HEK293 (cell line): Measurements from ENCODE around the gene EPHX1.

Source experiments
- CTCF ChIA-PET: fragments of 350-600 bp; formaldehyde crosslinking; extraction: SDS; loops from one replicate; lab custom pipeline; 2021; ENCODE audit warnings: antibody characterized with exemption; lab: Yijun Ruan, JAX
- POLR2A ChIA-PET: fragments of 300-600 bp; formaldehyde crosslinking; extraction: SDS; loops from one replicate; lab custom pipeline; 2020; ENCODE audit warnings: antibody characterized with exemption, inconsistent platforms; lab: Yijun Ruan, JAX
- H3K27ac ChIP-seq: fragments of 200-500 bp; sonication (Bioruptor generic); 2 replicates; pipeline ENCODE4 v1.5.1; 2014; ENCODE audit warnings: low read depth, low read length, control low read depth, inconsistent platforms; ENCODE audit errors: extremely low read depth
- H3K36me3 ChIP-seq, 2 experiments: fragments of 200-500 bp in 1 of 2; sonication (Bioruptor generic) in 1 of 2; 1 replicate in 1 of 2; 2 replicates in 1 of 2; pipeline ENCODE4 v1.5.1; 2014 to 2017; ENCODE audit warnings: inconsistent platforms in 2 of 2, low read length in 2 of 2; ENCODE audit not compliant: control insufficient read depth in 2 of 2, insufficient read depth in 1 of 2
- H3K4me1 ChIP-seq: fragments of 200-500 bp; sonication (Bioruptor generic); 2 replicates; pipeline ENCODE4 v1.5.1; 2014; ENCODE audit warnings: mild to moderate bottlenecking, low read length, inconsistent platforms; ENCODE audit not compliant: control insufficient read depth, insufficient read depth
- H3K4me3 ChIP-seq: 2 replicates; pipeline ENCODE4 v1.5.1; 2011; ENCODE audit warnings: low read depth, mild to moderate bottlenecking, control low read depth, low read length, moderate library complexity
- H3K9me3 ChIP-seq: fragments of 200-500 bp; sonication (Bioruptor generic); 2 replicates; pipeline ENCODE4 v1.5.1; 2014; ENCODE audit warnings: low read depth, low read length, inconsistent platforms; ENCODE audit not compliant: control insufficient read depth, insufficient read depth
- BCL11A ChIP-seq: fragments of 450-650 bp; formaldehyde crosslinking; IDR thresholded peaks from 2 replicates; pipeline ENCODE4 v1.5.1; 2016; ENCODE audit warnings: low read depth, missing biosample characterization, missing genetic modification characterization
- GFI1B ChIP-seq: fragments of 450-650 bp; formaldehyde crosslinking; IDR thresholded peaks from 2 replicates; pipeline ENCODE4 v1.5.1; 2016; ENCODE audit warnings: missing biosample characterization, missing genetic modification characterization
- KLF16 ChIP-seq: fragments of 450-650 bp; formaldehyde crosslinking; IDR thresholded peaks from 2 replicates; pipeline ENCODE4 v1.5.1; 2017; ENCODE audit warnings: missing biosample characterization, missing genetic modification characterization
- SCRT2 ChIP-seq: fragments of 450-650 bp; formaldehyde crosslinking; IDR thresholded peaks from 2 replicates; pipeline ENCODE4 v1.5.1; 2016; ENCODE audit warnings: missing biosample characterization, missing genetic modification characterization
- WT1 ChIP-seq: fragments of 450-650 bp; formaldehyde crosslinking; IDR thresholded peaks from 2 replicates; pipeline ENCODE4 v1.5.1; 2016; ENCODE audit warnings: missing biosample characterization, missing genetic modification characterization
- ZBTB20 ChIP-seq: fragments of 450-650 bp; formaldehyde crosslinking; IDR thresholded peaks from 2 replicates; pipeline ENCODE4 v1.5.1; 2016; ENCODE audit warnings: missing biosample characterization, missing genetic modification characterization
- ZFHX2 ChIP-seq: fragments of 450-650 bp; formaldehyde crosslinking; conservative IDR thresholded peaks from 2 replicates; pipeline ENCODE4 v1.5.1; 2016; ENCODE audit warnings: missing biosample characterization, missing genetic modification characterization
- ZNF16 ChIP-seq: fragments of 450-650 bp; formaldehyde crosslinking; IDR thresholded peaks from 2 replicates; pipeline ENCODE4 v1.5.1; 2016; ENCODE audit warnings: low read depth, missing biosample characterization, missing genetic modification characterization
- ZNF169 ChIP-seq: fragments of 450-650 bp; formaldehyde crosslinking; IDR thresholded peaks from 2 replicates; pipeline ENCODE4 v1.5.1; 2016; ENCODE audit warnings: missing biosample characterization, missing genetic modification characterization
- ZNF223 ChIP-seq: fragments of 450-650 bp; formaldehyde crosslinking; IDR thresholded peaks from 2 replicates; pipeline ENCODE4 v1.5.1; 2016; ENCODE audit warnings: missing biosample characterization, missing genetic modification characterization
- ZNF266 ChIP-seq: fragments of 450-650 bp; formaldehyde crosslinking; IDR thresholded peaks from 2 replicates; pipeline ENCODE4 v1.5.1; 2016; ENCODE audit warnings: missing biosample characterization, missing genetic modification characterization, low read depth
- ZNF311 ChIP-seq: fragments of 450-650 bp; formaldehyde crosslinking; IDR thresholded peaks from 2 replicates; pipeline ENCODE4 v1.5.1; 2017; ENCODE audit warnings: missing biosample characterization, missing genetic modification characterization, borderline replicate concordance
- ZNF37A ChIP-seq: fragments of 450-650 bp; IDR thresholded peaks from 2 replicates; pipeline ENCODE4 v1.5.1; 2018; ENCODE audit warnings: missing biosample characterization, missing genetic modification characterization
- ZNF423 ChIP-seq: fragments of 450-650 bp; formaldehyde crosslinking; IDR thresholded peaks from 2 replicates; pipeline ENCODE4 v1.5.1; 2016; ENCODE audit warnings: missing biosample characterization, missing genetic modification characterization
- ZNF433 ChIP-seq: fragments of 450-650 bp; formaldehyde crosslinking; IDR thresholded peaks from 2 replicates; pipeline ENCODE4 v1.5.1; 2016; ENCODE audit warnings: missing biosample characterization, missing genetic modification characterization, low read depth
- ZNF514 ChIP-seq: fragments of 450-650 bp; formaldehyde crosslinking; IDR thresholded peaks from 2 replicates; pipeline ENCODE4 v1.5.1; 2016; ENCODE audit warnings: missing biosample characterization, missing genetic modification characterization
- ZNF610 ChIP-seq: fragments of 450-650 bp; formaldehyde crosslinking; IDR thresholded peaks from 2 replicates; pipeline ENCODE4 v1.5.1; 2016; ENCODE audit warnings: missing biosample characterization, missing genetic modification characterization, borderline replicate concordance
- ZNF621 ChIP-seq: fragments of 450-650 bp; formaldehyde crosslinking; IDR thresholded peaks from 2 replicates; pipeline ENCODE4 v1.5.1; 2017; ENCODE audit warnings: missing biosample characterization, missing genetic modification characterization
- ZNF791 ChIP-seq: fragments of 450-650 bp; formaldehyde crosslinking; IDR thresholded peaks from 2 replicates; pipeline ENCODE4 v1.5.1; 2016; ENCODE audit warnings: missing biosample characterization, missing genetic modification characterization
- ZSCAN16 ChIP-seq: fragments of 450-650 bp; formaldehyde crosslinking; IDR thresholded peaks from 2 replicates; pipeline ENCODE4 v1.5.1; 2016; ENCODE audit warnings: missing biosample characterization, missing genetic modification characterization
- ZSCAN23 ChIP-seq: fragments of 450-650 bp; formaldehyde crosslinking; IDR thresholded peaks from 2 replicates; pipeline ENCODE4 v1.5.1; 2016; ENCODE audit warnings: missing biosample characterization, missing genetic modification characterization
- ZXDB ChIP-seq: fragments of 450-650 bp; formaldehyde crosslinking; IDR thresholded peaks from 2 replicates; pipeline ENCODE4 v1.5.1; 2016; ENCODE audit warnings: missing biosample characterization, missing genetic modification characterization
- TF ChIP-seq, protein P1 (sequence below): fragments of 450-650 bp; formaldehyde crosslinking; IDR thresholded peaks from 2 replicates; pipeline ENCODE4 v1.5.1; 2016; ENCODE audit warnings: missing biosample characterization, missing genetic modification characterization
- TF ChIP-seq, protein P2 (sequence below): fragments of 450-650 bp; formaldehyde crosslinking; IDR thresholded peaks from 2 replicates; pipeline ENCODE4 v1.5.1; 2016; ENCODE audit warnings: missing biosample characterization, missing genetic modification characterization
- TF ChIP-seq, protein P3 (sequence below): fragments of 450-650 bp; formaldehyde crosslinking; conservative IDR thresholded peaks from 2 replicates; pipeline ENCODE4 v1.5.1; 2016; ENCODE audit warnings: low read depth, missing biosample characterization, missing genetic modification characterization
- TF ChIP-seq, protein P4 (sequence below): fragments of 450-650 bp; formaldehyde crosslinking; IDR thresholded peaks from 2 replicates; pipeline ENCODE4 v1.5.1; 2016; ENCODE audit warnings: missing biosample characterization, missing genetic modification characterization

Gene EPHX1

DNA sequence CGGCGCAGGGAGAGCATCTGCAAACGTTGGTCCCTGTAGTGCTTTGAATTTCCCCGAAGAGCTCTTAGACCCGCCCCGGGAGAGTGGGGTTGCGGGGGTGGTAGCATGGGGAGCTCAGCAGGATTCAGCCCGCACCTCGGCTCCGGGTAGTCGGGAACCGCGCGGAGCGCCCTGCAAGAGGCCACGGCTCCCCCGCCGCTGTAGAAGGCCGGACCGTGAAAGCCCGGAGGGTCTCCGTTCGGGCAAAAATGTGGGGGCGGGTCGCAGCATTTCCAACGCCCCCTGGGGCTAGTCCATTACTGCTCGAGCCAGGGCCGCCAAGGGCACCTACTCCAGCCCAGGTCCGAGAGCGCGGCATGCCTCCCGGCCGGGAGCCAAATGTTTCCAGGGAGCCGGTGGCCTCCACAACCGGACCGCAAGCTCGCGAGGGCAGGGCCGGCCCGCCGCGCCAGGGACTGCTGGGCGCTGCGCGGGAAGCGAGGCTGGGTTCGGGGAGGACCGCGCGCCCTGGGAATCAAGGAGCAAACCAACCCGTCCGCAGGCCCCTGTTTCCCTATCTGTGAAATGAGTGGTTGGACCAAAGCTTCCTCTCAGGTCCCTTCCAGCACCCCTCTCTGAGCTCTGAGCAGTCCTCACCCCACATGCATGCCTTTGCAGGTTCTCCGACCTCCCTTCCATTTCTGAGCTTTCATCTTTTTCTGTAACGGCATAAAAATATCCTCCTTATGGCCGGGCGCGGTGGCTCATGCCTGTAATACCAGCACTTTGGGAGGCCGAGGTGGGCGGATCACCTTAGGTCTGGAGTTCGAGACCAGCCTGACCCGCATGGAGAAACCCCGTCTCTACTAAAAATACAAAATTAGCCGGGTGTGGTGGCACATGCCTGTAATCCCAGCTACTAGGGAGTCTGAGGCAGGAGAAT, 73.0 kb downstream of the EPHX1 start:
- H3K9me3 ChIP-seq: no peaks in the 10 kb centered on the region
- peaks cover 0 to 4% of the 10 kb centered on the region in 2 experiments; a peak in 1 of 3 replicates for H3K36me3 ChIP-seq
- no peaks in the 10 kb centered on the region; the same call in 1 of the 2 replicates for H3K4me1 ChIP-seq
- POLR2A ChIA-PET: interaction anchor here (0.6 to 3.6 kb wide), 27 partner anchors 9 to 230 kb away, joined by 3 to 31 read pairs (median 7); partner anchors contain the start of genes ENAH, EPHX1, H3-3A and PYCR2
- peak overlapping the region; percentile 76 for H3K27ac ChIP-seq
- CTCF ChIA-PET: interaction anchor here (0.6 to 2.4 kb wide), 22 partner anchors 11 to 408 kb away, joined by 3 to 13 read pairs (median 4); no protein-coding TSS in a partner anchor
- H3K4me3 ChIP-seq: peak overlapping the region; percentile 86
- TF ChIP-seq ZNF223 (tag by site-specific recombination) (0 out of 2 replicates have a peak, but pooled peaks have one; percentile 9), ZSCAN16 (tag by site-specific recombination) (no peak), ZSCAN23 (0 out of 2 replicates have a peak, but pooled peaks have one; percentile 56), ZNF423 (tag by site-specific recombination) (0 out of 2 replicates have a peak, but pooled peaks have one; percentile 44), ZXDB (tag by site-specific recombination) (peak; percentile 17; the same call in 1 of the 2 replicates), ZFHX2 (tag by site-specific recombination) (peak; percentile 69), ZNF266 (tag by site-specific recombination) (no peak), ZNF37A (peak; percentile 76), ZNF621 (tag by site-specific recombination) (no peak), ZNF791 (tag by site-specific recombination) (no peak), ZNF16 (tag by site-specific recombination) (no peak), ZBTB20 (peak; percentile 81), KLF16 (tag by site-specific recombination) (peak; percentile 53; the same call in 1 of the 2 replicates), ZNF311 (tag by site-specific recombination) (no peak), GFI1B (tag by site-specific recombination) (no peak), ZNF433 (tag by site-specific recombination) (0 out of 2 replicates have a peak, but pooled peaks have one; percentile 3), SCRT2 (tag by site-specific recombination) (no peak), ZNF514 (tag by site-specific recombination) (no peak), ZNF610 (tag by site-specific recombination) (0 out of 2 replicates have a peak, but pooled peaks have one; percentile 43), BCL11A (tag by site-specific recombination) (peak; percentile 28; the same call in 1 of the 2 replicates), ZNF169 (tag by site-specific recombination) (no peak), WT1 (tag by site-specific recombination) (peak; percentile 11; the same call in 1 of the 2 replicates)
- TF ChIP-seq, protein P1, sequence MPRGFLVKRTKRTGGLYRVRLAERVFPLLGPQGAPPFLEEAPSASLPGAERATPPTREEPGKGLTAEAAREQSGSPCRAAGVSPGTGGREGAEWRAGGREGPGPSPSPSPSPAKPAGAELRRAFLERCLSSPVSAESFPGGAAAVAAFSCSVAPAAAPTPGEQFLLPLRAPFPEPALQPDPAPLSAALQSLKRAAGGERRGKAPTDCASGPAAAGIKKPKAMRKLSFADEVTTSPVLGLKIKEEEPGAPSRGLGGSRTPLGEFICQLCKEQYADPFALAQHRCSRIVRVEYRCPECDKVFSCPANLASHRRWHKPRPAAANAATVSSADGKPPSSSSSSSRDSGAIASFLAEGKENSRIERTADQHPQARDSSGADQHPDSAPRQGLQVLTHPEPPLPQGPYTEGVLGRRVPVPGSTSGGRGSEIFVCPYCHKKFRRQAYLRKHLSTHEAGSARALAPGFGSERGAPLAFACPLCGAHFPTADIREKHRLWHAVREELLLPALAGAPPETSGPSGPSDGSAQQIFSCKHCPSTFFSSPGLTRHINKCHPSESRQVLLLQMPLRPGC: no peak
- TF ChIP-seq, protein P2, sequence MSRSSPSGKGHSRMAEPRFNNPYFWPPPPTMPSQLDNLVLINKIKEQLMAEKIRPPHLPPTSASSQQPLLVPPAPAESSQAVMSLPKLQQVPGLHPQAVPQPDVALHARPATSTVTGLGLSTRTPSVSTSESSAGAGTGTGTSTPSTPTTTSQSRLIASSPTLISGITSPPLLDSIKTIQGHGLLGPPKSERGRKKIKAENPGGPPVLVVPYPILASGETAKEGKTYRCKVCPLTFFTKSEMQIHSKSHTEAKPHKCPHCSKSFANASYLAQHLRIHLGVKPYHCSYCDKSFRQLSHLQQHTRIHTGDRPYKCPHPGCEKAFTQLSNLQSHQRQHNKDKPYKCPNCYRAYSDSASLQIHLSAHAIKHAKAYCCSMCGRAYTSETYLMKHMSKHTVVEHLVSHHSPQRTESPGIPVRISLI (tag by site-specific recombination): no peak
- TF ChIP-seq, protein P3, sequence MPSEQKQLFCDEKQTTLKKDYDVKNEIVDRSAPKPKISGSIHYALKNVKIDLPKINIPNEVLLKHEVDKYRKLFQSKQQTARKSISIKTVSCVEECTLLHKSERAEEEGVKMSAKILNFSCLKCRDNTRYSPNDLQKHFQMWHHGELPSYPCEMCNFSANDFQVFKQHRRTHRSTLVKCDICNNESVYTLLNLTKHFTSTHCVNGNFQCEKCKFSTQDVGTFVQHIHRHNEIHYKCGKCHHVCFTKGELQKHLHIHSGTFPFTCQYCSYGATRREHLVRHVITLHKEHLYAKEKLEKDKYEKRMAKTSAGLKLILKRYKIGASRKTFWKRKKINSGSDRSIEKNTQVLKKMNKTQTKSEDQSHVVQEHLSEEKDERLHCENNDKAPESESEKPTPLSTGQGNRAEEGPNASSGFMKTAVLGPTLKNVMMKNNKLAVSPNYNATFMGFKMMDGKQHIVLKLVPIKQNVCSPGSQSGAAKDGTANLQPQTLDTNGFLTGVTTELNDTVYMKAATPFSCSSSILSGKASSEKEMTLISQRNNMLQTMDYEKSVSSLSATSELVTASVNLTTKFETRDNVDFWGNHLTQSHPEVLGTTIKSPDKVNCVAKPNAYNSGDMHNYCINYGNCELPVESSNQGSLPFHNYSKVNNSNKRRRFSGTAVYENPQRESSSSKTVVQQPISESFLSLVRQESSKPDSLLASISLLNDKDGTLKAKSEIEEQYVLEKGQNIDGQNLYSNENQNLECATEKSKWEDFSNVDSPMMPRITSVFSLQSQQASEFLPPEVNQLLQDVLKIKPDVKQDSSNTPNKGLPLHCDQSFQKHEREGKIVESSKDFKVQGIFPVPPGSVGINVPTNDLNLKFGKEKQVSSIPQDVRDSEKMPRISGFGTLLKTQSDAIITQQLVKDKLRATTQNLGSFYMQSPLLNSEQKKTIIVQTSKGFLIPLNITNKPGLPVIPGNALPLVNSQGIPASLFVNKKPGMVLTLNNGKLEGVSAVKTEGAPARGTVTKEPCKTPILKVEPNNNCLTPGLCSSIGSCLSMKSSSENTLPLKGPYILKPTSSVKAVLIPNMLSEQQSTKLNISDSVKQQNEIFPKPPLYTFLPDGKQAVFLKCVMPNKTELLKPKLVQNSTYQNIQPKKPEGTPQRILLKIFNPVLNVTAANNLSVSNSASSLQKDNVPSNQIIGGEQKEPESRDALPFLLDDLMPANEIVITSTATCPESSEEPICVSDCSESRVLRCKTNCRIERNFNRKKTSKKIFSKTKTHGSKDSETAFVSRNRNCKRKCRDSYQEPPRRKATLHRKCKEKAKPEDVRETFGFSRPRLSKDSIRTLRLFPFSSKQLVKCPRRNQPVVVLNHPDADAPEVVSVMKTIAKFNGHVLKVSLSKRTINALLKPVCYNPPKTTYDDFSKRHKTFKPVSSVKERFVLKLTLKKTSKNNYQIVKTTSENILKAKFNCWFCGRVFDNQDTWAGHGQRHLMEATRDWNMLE (tag by site-specific recombination): no peak
- TF ChIP-seq, protein P4, sequence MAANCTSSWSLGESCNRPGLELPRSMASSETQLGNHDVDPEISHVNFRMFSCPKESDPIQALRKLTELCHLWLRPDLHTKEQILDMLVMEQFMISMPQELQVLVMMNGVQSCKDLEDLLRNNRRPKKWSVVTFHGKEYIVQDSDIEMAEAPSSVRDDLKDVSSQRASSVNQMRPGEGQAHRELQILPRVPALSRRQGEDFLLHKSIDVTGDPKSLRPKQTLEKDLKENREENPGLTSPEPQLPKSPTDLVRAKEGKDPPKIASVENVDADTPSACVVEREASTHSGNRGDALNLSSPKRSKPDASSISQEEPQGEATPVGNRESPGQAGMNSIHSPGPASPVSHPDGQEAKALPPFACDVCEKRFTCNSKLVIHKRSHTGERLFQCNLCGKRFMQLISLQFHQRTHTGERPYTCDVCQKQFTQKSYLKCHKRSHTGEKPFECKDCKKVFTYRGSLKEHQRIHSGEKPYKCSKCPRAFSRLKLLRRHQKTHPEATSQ (tag by site-specific recombination): 0 out of 2 replicates have a peak, but pooled peaks have one; percentile 45
